Hematopoietic multipotent progenitor cell (in vitro differentiated cells): ENCODE measurements around the gene PPP1R12C. TPM values are rescaled to one million over a fixed set of nuclear protein-coding genes. Genes with fewer than 3 reads are reported as not detected.

Source experiments
- DNase-seq, 3 donors: peaks; one replicate each; pipeline ENCODE4 v3.0.0-alpha.2; 2011 to 2015; ENCODE audit warnings: low read depth in 2 of 3, low spot score in 2 of 3
- total RNA-seq: library from RNA; depleted of rRNA; stranded (reverse); fragments of >200 nt; gene quantifications from one replicate; pipeline ENCODE4 v1.2.3, GENCODE V29; 2012

PPP1R12C gene
- total RNA-seq, 1 donor = 43.4 TPM

DNA sequence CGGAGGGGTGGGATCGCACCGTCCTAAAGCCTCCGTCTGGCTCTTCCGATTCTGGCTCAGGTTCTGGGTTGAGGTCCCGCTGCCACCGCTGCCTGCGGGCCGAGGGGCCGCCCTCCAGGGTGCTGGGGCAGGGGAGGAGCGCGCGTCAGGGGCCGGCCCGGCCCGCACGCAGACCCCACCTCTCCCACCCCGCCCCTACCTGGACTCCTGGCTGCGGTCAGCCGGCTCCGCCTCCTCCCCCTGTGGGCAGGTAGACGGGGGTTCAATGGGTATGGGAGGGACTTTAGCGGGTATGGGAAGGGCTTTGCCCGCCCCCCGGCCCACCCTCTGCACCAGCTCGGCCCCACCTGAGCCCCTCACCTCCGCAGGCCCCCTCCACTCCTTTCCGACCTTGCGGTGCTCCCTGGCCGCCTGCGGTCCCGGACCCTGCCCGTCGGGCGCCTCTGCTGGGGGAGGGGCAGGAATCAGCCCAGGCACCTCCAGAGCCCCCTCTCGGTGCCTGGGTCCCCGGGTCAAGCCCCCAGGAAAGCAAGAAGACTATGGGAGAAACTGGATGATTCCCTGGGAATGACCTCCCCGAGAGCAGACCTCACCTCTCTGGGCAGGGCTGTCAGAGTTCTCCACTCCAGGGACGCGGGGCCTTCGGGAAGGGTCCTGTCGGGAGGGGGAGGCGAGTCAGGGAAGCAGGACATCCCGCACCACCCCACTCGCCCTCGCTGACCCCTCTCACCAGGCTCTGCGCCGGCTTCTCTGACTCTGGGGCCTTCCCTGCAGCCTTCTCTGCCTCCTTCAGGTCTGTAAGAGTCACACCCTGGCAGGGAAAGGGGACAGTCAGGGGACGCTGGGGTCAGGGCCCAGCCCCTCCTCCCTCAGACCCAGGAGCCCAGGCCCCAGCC, 24.8 kb downstream of the PPP1R12C start:
- DNase-seq = no peak

DNA sequence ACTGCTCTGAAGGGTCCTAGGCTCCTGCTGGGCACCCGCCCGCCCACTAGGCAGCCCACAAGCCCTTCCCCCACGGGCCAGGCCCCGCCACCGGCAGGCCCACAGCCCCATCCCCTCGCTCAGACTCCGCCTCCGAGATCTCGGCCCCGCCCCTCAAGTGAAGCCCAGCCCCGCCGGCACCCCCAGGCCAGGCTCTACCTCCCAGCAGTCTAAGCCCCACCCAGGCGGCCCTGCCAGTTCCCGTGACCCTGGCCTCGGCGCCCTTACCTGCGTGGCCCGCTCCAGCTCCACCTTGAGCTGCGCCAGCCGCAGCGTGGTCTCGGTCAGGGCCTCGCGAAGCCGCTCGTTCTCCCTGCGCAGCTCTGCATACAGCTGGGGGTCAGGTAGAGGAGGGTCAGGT, 25.5 kb downstream of the PPP1R12C start:
- no peak for DNase-seq

DNA sequence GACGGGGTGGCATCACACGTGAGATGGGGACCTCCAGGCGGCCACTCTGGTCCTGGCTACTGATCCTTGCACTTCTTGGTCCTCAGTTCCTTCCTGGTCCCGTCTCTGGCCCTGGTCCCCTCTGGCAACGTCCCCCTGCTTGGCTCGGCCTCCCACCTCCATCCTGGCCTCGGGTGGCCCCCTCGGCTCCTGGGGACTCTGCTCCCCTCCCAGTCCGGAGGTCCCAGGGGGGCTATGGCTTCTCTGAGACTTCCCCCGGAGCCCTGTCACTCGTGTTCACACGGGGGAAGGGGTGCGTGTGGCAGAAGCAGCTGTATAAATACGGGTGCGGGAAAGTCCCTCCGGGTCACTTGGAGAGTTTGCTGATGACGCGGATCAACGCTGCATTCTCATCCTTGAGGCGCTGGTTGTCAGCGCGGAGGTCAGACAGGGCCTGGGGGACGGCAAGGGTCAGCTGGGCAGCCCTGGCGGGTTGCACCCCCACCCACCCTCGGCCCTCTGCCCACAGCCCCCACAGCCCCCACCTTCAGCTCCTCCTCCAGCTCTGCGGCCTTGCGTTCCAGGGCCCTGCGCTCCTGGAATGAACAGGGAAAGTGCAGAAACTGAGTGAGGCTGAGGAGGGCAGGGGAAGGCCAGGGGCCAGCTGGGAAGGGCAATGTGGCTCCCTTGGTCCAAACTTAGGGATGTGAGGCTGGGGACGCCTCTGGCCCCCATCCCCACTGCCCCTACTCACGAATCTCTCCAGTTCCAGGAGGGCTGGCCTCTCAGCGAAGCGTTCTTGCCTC, 26.1 kb downstream of the PPP1R12C start:
- DNase-seq = no peak

DNA sequence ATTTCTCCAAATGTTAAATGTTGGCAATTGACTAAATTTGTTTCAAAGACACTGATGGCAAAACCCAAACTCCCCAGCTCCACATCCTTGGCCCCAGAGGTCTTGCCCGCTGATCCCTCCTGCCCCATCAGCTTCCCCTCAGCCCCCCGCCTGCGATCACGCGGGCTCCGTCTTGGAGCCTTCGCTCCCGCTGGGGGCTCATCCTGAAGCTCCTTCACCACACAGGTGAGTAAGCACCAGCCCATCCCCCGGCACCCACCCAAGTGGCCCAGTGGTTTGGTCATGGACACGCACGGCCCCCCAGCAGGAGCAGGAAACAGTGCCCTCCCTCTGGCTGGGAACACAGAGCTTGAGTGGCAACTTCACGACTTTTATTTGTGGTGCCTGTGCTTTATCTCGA, 26.9 kb downstream of the PPP1R12C start:
- DNase-seq = no peak

DNA sequence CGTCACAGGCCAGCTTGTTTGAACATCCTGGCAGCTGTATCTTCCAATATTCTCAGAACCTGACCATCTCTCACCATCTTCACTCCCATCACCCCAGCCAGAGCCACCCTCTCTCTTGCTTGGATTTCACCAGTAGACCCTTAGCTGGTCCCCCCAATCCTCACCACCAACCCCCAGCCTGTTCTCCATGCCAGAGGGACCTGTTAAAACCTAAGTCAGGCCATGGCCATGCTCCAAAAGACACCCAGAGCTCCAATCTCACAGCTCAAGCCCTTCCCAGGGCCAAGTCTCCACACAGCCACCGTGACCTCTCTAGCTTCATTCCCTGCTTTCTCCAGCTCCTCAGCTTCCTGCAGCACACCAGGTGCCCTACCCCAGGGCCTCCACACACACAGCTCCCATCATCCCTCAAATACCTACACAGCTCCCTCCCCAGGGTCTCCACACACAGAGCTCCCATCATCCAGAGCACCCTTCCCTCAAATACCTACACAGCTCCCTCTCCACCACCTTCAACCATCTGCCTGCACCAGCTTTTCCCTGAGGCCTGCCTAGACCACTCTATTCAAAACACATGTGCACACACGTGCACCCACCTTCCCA, 28.0 kb downstream of the PPP1R12C start:
- no peak for DNase-seq

DNA sequence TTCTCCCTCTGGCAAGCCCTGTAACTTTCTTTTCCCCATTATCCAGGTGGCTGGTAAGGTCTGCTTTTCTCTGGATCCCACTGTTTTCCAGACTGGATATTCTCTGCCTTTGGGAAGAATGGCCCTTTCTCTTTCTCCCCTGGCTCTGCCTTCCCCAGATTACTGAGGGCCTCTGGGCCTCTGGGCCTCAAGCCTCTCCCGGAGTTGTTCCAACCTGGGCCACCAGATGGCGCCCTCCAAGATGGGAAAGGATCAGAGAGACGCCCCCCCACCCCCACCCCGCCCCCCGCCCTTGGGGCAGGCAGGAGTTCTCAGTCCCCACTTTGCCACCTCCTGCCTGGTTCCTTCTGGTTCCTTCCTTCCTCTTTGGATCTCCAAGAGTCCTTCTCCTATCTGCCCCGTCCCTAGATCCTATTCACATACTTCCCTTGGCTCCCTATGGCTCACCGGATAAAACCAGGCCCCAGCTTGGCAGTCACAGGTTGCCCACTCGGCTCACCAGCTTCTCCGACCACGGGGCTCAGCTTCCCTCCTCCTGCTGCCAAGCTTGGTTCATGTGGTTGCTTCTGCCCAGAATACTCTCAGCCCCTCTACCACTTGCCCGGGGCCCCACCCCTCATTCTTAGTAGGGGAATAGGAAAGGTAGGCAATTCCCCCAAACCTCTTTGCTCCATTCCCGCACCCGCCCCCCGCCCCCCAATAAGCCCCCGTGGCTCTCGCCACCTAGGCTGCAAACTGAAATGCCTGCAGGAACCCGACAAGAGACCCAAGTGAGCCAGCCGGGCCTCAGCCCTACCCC, 28.7 kb downstream of the PPP1R12C start:
- peak in 2 of 3 donors; percentile 71 to 88 for DNase-seq

DNA sequence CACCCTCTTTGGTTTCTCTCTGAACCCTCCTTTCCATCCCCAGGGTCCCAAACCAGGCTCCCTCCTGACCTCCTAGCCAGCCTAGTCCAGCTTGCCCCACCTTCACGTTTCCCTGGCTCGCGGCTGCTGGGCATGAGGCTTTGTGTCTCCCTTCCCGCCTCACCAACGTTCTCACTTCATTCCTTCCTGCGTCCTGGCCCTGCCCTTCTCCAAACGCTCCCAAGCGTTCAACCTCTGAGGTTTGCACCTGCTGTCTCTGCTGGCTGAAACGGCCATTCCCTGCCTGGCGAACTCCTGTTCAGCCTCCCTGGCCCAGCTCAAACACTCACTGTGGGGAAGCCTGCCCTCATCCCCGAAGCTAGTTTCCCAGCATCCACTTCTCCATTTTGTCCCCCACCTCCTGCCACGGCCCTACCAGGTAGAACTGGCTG, 29.4 kb downstream of the PPP1R12C start:
- DNase-seq = no peak

DNA sequence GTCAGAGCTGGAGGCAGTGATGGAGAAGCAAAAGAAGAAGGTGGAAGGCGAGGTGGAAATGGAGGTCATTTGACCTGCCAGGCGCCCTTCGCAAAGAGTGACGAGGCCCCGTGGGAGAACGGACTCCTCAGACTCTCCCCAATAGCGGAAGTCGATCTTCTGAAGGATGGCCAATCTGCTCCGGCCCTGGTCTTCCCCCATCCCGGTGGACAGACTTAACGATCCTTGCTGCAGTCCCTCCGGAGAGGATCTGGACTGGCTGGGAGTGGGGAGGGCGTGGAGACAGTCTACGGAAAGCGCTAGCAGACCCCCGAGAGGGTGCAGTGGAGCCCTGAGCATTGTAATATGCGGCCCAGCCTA, 29.9 kb downstream of the PPP1R12C start:
- DNase-seq = no peak

DNA sequence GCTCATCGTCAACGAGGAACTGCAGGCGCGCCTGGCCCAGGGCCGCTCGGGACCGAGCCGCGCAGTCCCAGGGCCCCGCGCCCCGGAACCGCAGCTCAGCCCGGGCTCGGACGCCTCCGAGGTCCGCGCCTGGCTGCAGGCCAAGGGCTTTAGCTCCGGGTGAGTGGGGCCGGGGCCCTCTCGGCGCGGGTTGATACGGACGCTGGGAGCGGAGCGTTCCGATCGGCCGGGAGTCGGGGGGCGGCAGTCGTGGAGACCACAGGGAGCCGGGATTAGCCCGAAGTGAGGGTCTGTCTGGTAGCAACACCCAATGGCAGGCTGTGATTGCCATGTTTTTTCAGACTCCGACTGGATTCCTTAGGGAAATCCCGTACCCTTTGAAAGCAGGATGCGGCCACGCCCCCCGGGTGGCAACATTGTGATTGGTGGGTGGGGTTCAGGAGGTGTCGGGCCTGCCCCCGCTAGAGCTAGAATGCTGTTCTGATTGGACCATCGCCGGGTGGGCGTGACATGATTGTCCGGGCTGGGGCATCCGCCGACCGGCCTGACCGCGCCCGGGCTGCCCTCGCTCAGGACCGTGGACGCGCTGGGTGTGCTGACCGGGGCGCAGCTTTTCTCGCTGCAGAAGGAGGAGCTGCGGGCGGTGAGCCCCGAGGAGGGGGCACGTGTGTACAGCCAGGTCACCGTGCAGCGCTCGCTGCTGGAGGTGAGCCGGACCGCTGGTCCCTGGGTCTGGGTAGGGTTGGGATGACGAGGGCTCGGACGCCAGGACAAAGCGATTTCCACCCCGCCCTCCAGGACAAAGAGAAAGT, 30.5 kb downstream of the PPP1R12C start:
- DNase-seq = peak in 2 of 3 donors; percentile 50 to 57

DNA sequence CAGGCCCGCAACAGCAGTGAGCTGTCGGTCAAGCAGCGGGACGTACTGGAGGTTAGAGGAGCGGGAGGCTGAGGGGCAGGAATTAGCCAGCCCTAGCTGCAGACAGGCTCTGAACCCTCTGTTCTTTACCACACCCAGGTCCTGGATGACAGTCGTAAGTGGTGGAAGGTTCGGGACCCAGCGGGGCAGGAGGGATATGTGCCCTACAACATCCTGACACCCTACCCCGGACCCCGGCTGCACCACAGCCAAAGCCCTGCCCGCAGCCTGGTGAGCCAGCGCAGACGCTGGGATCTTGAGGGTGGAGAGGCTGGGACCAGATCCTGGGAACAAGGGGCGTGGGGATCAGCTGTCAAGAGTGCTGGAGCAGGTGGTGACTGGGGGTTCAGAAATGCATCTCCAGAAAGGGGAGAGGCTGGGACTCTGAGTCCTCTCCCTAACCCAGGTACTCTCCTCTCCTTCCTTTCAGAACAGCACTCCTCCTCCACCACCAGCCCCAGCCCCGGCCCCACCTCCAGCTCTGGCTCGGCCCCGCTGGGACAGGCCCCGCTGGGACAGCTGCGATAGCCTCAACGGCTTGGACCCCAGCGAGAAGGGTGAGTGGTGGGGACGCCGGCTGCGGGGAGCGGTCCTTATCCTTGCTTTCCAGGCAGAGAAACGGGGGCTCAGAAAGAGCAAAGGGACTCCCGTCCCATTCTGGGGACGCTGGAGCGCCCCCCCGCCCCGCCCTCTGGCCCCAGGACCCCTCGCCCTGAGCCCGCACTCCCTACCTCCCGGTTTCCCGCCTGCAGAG, 31.3 kb downstream of the PPP1R12C start:
- no peak for DNase-seq

DNA sequence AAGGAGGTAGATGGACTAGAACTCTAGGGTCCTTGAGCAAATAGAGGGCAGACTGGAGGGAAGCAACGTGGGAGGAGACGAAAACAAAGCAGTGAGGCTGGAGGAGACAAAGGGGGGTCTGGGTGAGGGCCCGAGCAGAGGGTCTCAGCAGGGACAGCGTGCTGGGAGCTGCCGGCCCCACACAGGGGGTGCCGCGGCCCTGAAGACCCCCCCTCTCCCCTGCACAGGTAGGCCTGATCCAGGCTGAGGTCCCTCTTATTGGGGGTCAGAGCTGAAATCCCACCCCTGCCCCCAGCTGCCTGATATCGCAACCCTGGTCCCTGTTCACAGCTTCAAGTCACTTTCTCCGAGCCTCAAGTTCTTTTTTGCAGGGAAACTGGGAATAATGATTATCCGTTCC, 33.0 kb downstream of the PPP1R12C start:
- DNase-seq = no peak

DNA sequence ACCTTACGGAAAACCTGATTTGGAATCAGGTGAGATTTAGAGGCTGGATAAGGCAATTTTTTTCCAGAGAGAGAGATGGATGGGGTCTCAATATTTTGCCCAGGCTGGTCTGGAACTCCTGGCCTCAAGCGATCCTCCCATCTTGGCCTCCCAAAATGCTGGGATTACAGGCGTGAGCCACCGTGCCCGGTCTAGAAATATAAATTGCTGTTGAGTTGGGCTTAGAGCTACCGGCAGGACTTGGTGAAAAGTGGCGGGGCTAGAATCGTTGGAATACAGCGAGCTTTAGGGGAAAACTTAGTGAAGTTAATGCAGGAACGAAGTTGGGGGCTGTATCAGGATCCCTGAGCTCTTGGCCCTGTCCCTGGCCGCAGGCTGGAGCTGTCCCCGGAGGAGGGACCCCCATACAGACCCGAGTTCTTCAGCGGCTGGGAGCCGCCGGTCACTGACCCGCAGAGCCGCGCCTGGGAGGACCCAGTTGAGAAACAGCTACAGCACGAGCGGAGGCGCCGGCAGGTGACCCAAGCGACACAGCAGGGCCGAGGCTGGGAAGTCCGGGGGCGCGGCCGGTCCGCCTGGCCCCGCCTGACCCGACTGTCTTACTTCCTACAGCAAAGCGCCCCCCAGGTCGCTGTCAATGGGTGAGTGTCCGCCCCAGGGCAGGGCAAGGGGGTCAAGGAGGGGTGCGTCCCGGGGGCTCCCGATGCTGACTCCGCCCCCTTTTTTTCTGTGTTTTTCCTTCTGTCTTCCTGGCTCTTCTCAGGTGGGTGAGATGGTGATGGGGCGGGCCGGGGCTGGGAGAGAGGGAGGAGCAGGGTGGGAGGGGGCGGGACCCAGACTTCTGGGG, 34.2 kb downstream of the PPP1R12C start:
- no peak for DNase-seq

DNA sequence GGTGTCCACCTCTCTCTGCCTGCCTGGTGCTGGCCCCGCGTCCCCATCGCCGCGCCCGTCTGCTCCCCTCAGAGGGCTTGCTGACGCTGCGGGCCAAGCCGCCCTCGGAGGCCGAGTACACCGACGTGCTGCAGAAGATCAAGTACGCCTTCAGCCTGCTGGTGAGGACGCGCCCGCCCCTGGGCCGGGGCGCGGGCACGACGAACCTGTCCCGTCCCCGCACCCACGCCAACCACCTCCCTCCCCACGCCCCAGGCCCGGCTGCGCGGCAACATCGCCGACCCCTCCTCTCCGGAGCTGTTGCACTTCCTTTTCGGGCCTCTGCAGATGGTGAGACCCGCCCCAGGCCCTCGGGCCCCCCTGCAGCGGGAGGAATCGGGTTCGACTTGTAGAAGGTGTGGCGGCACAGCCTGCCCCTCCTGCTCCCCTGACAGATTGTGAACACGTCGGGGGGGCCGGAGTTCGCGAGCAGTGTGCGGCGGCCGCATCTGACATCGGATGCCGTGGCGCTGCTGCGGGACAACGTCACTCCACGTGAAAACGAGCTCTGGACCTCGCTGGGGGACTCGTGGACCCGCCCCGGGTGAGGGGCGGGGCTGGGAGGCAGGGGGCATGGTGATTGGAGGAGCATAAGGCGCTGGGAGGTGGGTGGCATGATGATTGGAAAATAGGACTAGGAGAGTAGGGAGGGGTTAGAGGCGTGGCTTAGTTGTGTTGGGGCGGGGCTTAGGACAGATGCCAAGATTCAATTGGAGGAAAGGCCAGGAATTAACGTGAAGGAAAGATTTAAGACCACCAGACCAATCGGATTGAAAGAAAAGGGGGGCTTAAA, 35.2 kb downstream of the PPP1R12C start:
- peak in 2 of 3 donors; percentile 83 to 85 for DNase-seq

DNA sequence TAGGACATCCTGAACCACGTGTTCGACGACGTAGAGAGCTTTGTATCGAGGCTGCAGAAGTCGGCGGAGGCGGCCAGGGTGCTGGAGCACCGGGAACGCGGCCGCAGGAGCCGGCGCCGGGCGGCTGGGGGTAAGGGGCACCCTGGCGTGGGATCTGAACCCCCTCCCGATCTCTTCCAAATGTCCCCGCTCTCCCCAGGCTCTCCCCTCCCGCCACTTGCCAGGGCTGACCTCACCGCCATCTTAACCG, 35.7 kb downstream of the PPP1R12C start:
- DNase-seq = no peak

DNA sequence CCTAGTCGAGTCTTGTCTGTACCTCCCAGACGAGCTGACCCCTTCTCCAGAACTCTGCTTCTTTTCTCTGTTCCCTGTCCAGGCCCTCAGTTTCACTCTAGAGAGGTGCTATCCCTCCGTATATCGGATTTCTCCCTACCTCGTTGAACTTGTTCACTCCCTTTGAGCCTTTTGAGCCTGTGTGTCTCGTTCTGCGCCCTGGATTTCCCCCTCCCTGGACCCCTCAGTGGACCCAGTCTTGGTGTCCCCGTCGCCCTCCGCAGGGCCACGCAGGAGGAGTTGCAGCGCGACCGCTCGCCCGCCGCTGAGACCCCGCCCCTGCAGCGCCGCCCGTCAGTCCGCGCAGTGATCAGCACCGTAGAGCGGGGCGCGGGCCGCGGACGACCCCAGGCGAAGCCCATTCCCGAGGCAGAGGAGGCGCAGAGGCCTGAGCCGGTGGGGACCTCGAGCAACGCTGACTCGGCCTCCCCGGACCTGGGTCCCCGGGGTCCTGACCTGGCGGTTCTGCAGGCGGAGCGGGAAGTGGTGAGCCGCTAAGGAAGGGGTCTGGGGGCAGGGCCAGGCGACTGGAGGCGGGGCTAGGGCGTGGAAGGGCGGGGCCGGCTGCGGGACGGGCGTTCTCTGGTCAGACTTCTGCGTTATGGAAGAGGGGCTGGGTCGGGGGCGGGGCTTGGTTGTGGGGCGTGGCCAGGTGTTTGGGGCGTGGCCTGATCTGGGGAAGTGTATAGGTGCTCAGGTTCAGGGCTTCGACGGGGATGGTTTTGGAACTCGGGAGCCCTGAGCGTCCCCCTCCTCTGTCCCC, 36.3 kb downstream of the PPP1R12C start:
- DNase-seq = peak; percentile 68 to 90 (median 89)

DNA sequence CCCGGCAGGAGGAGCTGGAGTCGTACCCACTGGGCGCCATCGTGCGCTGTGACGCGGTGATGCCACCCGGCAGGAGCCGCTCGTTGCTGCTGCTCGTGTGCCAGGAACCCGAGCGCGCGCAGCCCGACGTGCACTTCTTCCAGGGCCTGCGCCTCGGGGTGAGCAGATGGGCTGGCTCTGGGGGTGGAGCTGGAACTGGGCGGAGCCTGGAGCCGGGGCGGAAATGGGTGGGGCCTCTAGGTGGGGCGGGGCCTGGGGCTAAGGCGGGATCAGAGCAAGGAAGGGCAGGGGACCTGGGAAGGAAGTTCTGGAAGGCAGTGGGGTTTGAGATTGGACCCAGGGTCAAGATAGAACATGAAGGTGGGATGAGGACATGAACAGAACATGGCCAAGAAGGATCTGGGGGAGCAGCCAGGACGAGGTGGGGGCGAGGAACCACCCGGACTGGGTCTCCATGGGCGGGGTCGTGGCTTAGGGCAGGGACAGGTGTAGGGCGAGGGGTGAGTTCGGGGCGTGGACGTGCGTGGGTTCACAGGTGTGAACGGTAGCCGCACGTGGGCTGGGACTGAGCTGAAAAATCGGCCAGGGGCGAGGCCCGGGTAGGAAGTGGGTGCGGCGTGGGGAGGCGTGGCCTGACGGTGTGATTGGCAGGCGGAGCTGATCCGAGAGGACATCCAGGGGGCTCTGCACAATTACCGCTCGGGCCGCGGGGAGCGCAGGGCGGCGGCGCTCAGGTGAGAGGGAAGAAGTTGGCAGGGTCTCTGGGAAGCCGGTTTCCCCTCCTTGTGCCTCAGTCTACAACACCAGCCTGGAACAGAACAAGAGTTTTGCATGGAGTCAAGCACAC, 37.1 kb downstream of the PPP1R12C start:
- DNase-seq = peak in 2 of 3 donors; percentile 72 to 77
